Epidermal melanocyte (primary cell): ENCODE measurements around the gene RBM15.

Source experiments
- DNase-seq: peaks from one replicate; pipeline ENCODE4 v3.0.0; 2011; ENCODE audit warnings: low spot score; ENCODE audit not compliant: insufficient read length

The RBM15 gene

GRCh38 chr1:110347182-110347893 is 8.2 kb downstream of the RBM15 start:
- DNase-seq = no peak

- DNase-seq = no peak
Observed at GRCh38 chr1:110348050-110348449, 8.9 kb downstream of the RBM15 start.

GRCh38 chr1:110348771-110349170 is 9.6 kb downstream of the RBM15 start:
- DNase-seq = no peak

GRCh38 chr1:110350360-110350759 is 11.2 kb downstream of the RBM15 start:
- no peak for DNase-seq

- DNase-seq = no peak
Observed at GRCh38 chr1:110355321-110355720, 16.1 kb downstream of the RBM15 start.

- DNase-seq = no peak
Observed at GRCh38 chr1:110356379-110356778, 17.2 kb downstream of the RBM15 start.

GRCh38 chr1:110360431-110360830 is 21.3 kb downstream of the RBM15 start:
- no peak for DNase-seq

GRCh38 chr1:110361856-110362255 is 22.7 kb downstream of the RBM15 start:
- DNase-seq = peak; percentile 36

- no peak for DNase-seq
Observed at GRCh38 chr1:110364221-110364620, 25.0 kb downstream of the RBM15 start.

- DNase-seq = no peak
Observed at GRCh38 chr1:110370827-110371226, 31.6 kb downstream of the RBM15 start.

- DNase-seq = no peak
Observed at GRCh38 chr1:110375490-110375889, 36.3 kb downstream of the RBM15 start.

- DNase-seq = no peak
Observed at GRCh38 chr1:110380672-110381283, 41.6 kb downstream of the RBM15 start.

GRCh38 chr1:110383251-110383990 is 44.2 kb downstream of the RBM15 start:
- no peak for DNase-seq

- no peak for DNase-seq
Observed at GRCh38 chr1:110384581-110385321, 45.6 kb downstream of the RBM15 start.

- no peak for DNase-seq
Observed at GRCh38 chr1:110385369-110385768, 46.2 kb downstream of the RBM15 start.

- DNase-seq = no peak
Observed at GRCh38 chr1:110387048-110387754, 48.0 kb downstream of the RBM15 start.

- DNase-seq = no peak
Observed at GRCh38 chr1:110390096-110390495, 50.9 kb downstream of the RBM15 start.

- peak; percentile 63 for DNase-seq
Observed at GRCh38 chr1:110390692-110391245, 51.6 kb downstream of the RBM15 start, which contains the start of gene SLC16A4. SLC16A4 (minus strand) TSS chr1:110391026; CDS start chr1:110389323, 1,703 bp downstream.

GRCh38 chr1:110393286-110393685 is 54.1 kb downstream of the RBM15 start:
- DNase-seq = no peak

GRCh38 chr1:110393691-110394492 is 54.7 kb downstream of the RBM15 start:
- no peak for DNase-seq
